Retinal pigment epithelial cell (primary cell): ENCODE data around the gene ISOC2.
A peak's percentile ranks its signal among the peaks of the same experiment; 100 is the strongest.

Experiments
- DNase-seq: peaks from one replicate; pipeline ENCODE4 v3.0.0-alpha.2; 2010; ENCODE audit warnings: low read depth
- H3K4me3 ChIP-seq: 2 replicates; pipeline ENCODE4 v1.5.1; 2011; ENCODE audit warnings: mild to moderate bottlenecking, low read length, control low read depth, moderate library complexity
- TF ChIP-seq, protein P1 (sequence below): conservative IDR thresholded peaks from 2 replicates; pipeline ENCODE4 v1.5.1; 2011; ENCODE audit warnings: low read depth, low read length, control low read depth, inconsistent platforms

Gene ISOC2

DNA sequence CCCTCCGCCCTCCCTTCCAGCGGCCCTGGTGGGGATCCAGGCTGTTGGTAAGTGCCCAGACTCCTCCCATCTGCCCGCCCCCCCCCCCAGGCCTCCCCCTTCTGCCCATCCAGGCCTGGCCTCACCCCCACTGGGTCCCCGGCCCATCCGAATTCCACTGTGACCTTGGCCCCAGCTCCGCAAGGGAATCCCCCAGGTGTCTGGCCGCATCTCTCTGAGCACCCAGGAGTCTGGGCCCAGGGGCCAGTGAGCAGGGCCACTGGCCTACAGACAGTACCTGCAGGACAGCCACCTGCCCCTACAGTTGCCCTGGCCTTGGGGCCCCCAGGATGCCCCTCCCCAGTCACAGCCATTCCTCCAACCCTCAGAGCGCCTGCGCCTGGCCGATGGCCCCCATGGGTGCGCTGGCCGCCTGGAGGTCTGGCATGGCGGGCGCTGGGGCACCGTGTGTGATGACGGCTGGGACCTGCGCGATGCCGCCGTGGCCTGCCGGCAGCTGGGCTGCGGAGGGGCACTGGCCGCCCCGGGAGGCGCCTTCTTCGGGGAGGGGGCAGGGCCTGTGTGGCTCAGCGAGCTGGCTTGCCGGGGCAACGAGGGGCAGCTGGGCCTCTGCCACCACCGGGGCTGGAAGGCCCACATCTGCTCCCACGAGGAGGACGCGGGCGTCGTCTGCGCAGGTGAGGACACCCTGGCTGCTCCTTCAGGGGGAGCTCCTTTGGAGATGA is 27.7 kb upstream of the ISOC2 start:
- TF ChIP-seq, protein P1, sequence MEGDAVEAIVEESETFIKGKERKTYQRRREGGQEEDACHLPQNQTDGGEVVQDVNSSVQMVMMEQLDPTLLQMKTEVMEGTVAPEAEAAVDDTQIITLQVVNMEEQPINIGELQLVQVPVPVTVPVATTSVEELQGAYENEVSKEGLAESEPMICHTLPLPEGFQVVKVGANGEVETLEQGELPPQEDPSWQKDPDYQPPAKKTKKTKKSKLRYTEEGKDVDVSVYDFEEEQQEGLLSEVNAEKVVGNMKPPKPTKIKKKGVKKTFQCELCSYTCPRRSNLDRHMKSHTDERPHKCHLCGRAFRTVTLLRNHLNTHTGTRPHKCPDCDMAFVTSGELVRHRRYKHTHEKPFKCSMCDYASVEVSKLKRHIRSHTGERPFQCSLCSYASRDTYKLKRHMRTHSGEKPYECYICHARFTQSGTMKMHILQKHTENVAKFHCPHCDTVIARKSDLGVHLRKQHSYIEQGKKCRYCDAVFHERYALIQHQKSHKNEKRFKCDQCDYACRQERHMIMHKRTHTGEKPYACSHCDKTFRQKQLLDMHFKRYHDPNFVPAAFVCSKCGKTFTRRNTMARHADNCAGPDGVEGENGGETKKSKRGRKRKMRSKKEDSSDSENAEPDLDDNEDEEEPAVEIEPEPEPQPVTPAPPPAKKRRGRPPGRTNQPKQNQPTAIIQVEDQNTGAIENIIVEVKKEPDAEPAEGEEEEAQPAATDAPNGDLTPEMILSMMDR, result no peak
- DNase-seq, result no peak
- H3K4me3 ChIP-seq, result no peak overlapping the region

DNA sequence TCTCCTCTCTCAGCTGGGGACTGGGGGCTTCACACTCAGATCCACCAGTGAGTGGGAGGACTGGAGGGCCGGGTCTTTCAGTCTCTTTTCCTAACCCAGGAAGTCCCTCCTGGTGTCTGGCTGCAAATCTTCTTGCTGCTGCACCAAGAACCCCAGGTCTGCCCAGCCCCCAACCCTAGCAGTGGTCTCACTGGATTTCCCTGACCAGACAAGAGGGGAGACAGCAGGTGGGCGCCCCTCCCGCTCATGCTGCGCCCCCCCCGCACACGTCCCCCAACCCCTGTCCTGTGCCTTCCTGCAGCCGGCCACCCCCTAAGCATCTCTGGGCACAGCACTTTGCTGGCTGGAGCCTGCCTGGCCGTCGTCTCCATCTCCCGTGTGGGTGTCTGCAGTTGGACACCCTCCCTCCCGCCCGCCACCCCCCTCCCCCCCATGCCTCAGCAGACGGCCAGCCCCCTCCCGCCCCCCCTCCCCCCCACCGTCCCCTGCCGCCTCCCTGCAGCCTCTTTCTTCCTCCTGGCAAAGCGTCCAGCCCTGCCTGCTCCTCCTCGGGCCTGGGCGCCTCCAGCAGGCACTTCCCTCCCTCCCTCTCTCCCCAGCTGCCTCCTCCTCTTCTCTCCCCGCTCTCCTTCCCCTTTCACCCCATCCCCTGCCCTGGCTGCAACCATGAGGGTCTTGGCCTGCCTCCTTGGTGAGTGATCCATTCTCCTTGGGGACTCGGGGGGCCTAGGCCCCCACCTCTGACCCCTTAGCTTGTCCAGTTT is 26.7 kb upstream of the ISOC2 start, which contains the start of gene SSC5D:
TSS of gene SSC5D (plus strand) at position 513 of the 764 bp plus-strand sequence. CDS start at position 667, 154 bp downstream.
- H3K4me3 ChIP-seq, result peak within 1 kb of the TSS; percentile 20
- TF ChIP-seq, protein P1, result no peak
- DNase-seq, result no peak

DNA sequence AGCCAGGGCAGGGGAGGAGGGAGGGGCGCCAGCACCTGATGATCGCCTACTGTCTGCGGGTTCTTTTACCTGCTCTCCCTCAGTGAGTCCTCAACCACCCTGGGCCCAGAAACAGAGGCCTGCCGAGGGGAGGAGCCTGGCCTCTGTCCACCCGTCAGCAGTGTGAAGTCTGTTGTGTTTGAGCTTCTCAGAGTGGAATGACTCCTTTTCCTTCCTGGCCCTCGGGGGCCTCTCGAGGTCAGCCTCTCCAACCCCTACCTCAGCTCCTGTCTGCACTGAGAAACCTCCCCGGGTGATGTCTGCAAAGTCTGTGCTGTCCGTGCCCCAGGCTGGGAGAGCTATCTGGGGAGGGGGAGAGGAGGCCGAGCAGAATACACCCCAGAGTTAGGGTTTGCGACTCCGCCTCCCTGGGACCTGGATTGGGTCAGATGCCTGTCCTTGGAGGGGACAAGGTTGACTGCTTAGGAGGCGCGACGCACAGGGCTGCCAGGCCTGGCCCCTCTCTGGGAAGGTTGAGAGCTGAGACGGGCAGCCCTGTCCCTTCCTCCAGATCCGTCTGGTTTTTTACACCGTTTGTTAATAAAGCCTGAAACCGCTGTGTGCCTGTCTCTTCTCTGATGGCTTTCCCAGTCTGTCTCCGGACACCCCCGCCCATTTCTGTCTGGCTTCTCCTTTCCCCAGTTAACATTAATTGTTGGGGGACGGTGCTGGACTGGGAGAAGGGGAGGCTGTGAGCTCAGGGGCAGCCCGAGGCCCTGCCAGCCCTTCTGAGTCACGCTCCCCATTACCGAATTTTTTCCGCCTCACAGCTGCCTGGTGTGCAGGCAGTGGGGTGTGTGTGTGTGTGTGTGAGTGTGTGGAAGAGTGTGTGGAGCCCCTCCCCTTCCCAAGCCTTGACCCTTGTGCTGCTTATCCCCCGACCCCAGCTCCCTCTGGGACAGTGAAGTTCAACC is 25.8 kb upstream of the ISOC2 start:
- TF ChIP-seq, protein P1, result no peak
- DNase-seq, result peak; percentile 77
- peak overlapping the region; percentile 20 for H3K4me3 ChIP-seq

DNA sequence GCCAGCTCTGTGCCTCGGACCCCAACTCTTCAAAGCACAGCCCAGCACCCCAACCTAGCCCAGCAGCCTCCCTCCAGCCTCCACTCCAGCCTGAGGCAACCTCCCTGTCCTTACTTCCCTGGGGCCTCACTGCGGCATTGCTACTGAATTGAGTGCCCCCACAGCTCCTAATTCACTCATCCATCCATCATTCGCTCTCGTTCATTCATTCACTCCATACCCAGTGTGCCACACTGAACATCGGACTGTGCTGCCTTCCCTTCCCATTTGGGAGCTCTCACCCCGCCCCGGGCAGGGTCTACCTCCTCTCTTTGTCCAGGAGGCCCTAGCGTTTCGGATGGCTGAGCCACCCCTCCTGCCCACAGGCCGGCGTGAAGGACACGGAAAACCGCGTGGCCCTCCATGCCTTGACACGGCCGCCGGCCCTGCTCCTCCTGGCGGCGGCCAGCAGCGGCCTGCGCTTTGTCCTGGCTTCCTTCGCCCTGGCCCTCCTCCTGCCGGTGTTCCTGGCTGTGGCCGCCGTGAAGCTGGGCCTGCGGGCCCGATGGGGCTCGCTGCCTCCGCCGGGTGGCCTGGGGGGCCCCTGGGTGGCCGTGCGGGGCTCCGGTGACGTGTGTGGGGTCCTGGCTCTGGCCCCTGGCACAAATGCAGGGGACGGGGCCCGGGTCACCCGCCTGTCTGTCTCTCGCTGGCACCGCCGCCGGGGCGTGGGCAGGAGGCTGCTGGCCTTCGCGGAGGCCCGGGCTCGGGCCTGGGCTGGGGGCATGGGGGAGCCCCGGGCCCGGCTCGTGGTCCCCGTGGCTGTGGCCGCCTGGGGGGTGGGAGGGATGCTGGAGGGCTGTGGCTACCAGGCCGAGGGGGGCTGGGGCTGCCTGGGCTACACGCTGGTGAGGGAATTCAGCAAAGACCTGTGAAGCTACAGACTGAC is 24.9 kb upstream of the ISOC2 start:
- peak overlapping the region; percentile 74 for H3K4me3 ChIP-seq
- no peak for DNase-seq
- TF ChIP-seq, protein P1, result no peak

DNA sequence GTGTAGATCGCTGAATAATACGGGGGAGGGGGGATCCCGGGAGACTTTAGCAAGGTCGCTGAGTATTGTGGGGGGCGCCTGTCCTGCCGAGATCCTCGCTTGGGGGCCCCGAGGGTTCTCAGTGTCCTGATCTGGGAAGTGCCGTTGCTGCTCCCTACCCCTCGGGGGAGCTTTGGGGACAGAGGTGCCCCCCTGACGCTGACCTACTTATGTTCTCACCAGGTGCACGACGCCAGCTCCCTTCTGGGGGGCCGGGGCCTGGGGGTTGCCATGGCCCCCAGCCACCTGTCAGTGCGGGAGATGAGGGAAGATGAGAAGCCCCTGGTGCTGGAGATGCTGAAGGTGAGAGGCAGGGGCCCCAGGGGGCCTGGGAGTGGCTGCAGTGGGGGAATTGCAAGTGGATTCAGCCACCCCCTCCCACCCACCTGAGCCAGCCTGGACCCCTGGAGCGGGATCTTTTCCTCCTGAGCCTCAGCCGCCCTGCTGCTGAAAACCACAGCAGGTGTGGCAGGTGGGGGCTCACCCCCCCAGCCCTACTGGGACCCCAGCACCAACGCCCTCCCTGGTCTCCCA is 24.1 kb upstream of the ISOC2 start:
- H3K4me3 ChIP-seq, result peak overlapping the region; percentile 74

More for the DNA sequence above, 24.1 kb upstream of the ISOC2 start:
- TF ChIP-seq, protein P1, result peak; percentile 5
- no peak for DNase-seq
